GM19099 (cell line): ENCODE measurements around the gene E2F8.

Experiments
- POLR2A ChIP-seq: IDR thresholded peaks from 3 replicates; pipeline ENCODE4 v1.6.1; 2011; ENCODE audit warnings: low read depth; ENCODE audit not compliant: insufficient read length; ENCODE audit errors: extremely low read depth

The E2F8 gene

DNA sequence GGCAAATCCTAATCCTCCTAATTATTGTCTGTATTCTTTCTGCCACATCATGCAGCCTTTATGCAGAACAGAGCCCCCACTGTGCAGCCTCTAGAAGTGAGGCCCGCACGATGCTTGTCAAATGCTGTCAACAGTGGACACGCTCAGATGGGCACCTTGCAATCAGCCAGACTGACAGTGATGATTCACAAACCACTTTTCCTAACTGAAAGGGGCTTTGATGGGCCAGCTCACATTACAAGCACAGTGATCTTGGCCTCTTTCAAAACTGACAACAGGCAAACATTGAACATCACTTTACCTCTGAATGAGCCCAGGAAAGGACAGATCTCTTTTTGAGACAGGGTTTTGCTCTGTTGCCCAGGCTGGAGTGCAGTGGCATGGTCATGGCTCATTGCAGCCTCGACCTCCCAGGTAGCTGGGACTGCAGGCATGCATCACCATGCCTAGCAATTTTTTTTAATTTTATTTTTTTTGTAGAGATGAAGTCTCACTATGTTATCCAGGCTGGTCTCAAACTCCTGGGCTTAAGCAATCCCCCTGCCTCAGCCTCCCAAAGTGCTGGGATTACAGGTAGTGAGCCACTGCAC, 18.0 kb upstream of the E2F8 start:
- no peak for TF ChIP-seq POLR2A

DNA sequence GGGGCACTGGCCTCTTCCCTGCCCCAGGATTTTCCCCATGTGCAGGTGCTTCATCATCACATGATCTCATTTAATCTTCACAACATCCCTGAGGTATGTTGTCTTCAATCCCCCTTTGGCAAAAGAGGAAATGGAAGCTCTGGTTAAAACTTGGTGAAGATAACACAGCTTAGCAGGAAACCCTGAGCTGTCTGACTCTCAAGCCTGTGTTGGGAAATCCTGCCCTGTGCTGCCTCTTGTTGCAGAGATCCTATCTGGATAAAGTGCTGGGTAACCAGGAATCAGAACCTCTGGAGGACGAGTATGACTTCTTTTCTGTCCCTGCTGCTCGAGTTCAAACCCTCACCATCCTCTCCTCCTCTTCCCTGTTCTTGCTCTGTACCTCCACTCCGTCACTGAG, 13.1 kb upstream of the E2F8 start:
- TF ChIP-seq POLR2A: no peak

DNA sequence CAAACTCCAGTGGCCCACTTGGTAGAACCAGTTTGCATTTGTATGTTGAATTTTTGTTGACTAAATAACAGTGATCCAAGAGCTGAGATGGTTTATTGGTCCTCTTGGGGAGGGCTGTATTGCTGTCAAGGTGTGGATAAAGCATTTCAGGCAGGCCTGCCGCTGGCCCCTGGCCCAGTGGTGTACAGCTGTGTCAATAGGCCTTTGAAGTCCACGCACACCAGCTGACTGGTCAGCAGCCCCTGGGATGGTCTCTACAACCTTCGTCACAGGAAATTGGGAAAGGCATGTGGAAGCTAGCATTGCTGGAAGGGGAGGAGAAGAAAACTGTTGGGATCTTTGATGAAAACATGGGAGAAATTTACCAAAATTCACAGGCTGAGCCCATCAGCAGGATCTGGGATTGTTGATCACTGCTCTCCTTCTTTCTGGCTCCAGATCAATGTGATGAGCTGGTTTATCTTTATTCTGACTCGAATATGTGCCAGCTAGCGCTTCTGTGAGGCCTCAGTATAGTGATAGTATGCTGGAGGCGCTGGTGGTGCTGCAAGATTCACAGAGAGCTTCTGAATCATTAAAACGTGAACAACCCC, 12.5 kb upstream of the E2F8 start:
- TF ChIP-seq POLR2A: no peak

DNA sequence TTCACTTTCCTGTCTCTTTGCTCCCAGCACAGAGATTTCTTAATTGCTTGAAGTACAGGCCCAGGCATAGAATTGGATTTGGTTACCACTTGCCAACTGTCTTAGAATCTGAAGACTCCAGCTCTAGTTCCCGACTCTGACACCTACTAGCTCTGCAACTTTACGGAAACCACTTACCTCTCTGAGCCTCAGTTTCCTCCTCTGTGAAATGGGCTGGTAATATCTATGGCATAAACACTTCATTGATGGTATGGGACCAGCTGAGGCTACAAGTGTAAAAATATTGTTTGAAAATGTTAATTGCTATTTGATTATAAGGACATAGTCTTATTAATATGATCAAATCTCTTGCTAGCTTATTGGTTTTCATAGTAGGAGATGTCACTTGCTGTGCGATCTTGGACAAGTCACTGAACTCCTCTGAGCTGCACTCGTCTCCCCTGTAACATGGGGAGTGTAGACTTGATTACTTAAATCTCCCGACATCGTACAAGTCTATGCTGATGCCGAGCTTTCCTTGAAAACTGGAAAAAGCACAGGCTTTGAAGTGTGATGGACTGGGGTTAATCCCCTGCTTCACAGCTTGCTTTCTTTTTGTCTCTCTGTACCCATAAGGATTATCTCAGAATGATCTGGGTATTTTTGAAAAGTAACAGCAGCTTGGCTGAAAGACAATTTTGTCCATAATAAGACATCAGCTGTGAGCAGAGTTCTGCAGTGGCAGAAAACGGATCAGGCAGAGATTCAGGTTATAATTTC, 11.8 kb upstream of the E2F8 start:
- no peak for TF ChIP-seq POLR2A

DNA sequence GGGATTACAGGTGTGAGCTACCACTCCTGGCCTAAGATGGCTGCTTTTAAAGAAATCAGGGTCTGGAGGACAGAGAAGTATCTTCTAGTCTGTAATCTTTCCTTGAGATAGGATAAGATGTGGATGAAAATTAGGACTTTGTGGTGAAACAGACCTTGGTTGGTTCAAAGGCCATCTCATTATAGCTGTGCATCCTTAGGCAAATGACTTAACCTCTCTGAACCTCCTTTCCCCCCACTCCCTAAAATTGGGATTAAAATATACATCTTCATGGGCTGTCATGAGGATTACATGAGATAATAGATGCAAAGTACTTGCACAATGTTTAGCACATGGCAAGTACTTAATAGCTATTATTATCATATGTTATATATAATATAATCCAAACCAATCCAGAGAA, 10.8 kb upstream of the E2F8 start:
- TF ChIP-seq POLR2A: no peak

DNA sequence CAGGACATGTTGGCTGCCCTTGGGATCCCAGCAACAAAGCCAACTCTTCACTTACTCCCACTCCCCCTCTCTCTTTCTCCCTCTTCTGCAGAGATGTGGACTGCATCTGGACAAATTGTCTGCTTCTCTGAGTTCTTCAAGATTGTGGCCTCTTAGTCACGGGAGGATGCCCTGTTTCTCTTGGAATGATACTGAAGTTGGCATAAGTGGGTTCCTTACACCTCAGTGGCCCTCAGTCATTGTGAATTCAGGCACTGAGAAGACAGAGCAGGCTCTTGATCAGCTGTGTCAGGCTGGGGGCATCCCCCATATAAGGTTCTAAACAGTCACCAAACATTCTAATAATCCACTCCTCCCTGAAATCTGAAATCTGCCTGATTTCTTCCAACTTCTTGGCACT, 6.1 kb upstream of the E2F8 start:
- TF ChIP-seq POLR2A: no peak

DNA sequence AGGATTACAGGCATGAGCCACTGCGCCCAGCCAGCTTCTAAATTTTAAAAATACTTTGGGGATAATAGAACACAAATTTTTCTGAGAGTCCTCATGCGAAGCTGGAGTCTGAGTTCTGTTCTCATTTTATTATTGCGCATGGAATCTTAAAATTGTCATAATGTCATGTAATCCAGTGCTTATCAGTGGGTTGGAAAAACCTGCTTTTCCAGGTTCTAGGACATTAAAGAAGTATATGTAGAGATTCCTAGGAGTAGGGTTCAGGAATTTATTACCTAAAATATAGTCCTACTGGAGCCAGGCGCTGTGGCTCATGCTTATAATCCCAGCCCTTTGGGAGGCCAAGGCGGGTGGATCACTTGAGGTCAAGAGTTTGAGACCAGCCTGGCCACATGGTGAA, 4.6 kb upstream of the E2F8 start:
- TF ChIP-seq POLR2A: no peak

DNA sequence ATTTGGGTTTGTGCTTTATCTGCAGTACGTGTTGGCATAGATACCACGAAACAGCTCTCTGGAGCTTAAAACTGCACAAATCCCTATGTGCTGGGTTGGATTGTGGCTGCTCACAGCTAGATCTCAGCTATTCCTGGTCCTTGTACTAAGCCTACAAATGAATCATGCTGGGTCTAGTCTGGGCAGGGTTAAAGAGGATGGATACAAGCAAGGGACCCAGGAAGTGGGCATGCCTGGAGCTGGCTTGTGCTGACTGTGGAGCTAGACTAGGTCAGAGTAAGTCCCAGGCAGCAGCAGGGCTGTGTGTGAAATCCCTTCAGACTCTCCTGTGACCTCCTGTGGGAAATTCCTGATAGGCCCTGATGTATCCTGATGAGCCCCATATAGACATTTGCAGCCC, 3.9 kb upstream of the E2F8 start:
- no peak for TF ChIP-seq POLR2A

DNA sequence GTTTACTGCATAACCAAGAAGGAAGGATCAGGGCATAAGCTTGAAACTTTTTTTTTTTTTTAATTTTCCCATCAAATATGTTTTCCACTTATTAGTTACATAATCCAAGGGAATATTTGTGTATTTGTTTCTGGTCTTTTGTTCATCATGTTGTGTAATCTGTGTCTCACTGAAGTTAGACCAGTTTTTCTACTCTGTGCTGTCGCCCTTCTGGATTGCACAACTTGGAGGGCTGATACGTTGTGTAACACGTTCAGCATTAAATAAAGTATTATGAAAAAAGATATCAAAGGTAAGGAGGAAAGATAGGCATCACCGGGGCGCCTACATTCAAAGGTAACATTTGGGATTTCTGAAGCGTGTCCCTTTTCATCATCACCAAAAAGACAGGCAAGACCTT, 3.3 kb upstream of the E2F8 start:
- TF ChIP-seq POLR2A: no peak

DNA sequence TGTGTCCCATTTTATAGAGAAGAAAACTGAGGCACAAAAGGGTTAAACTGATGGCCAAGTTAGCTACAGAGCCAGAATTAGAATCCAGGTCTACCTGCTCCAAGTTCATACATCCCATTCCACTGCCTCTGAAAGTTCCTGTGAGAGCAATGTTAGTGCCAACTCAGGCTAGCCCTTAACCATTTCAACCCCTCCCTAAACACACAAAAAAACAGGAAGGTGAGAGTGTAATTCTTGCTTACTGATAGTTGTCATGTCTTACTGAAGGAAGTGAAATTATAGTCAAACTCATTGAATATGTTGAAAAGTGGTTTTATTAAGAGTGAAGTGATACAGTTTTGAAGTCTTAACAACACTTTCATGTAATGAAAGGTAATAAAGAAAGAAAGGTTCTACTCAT, 2.9 kb upstream of the E2F8 start:
- TF ChIP-seq POLR2A: no peak

DNA sequence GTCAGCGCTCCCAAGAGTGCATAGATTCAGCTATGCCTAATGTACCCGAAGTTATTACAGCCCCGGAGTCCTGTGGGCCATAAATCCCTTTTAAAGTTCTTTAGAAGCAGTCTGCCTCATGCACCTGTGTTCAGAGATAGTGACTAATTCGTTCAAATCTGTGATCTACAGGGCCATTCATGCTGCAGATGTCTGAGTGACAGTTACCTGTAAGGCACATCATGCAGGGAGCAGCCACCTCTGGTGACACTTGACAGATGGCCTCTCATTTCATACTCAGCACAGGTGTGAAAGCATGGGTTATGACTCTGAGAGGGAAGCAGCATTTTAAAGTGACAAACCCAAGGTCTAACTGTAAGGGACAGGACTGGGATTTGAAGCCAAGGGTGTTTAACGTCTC, 2.4 kb upstream of the E2F8 start:
- no peak for TF ChIP-seq POLR2A

DNA sequence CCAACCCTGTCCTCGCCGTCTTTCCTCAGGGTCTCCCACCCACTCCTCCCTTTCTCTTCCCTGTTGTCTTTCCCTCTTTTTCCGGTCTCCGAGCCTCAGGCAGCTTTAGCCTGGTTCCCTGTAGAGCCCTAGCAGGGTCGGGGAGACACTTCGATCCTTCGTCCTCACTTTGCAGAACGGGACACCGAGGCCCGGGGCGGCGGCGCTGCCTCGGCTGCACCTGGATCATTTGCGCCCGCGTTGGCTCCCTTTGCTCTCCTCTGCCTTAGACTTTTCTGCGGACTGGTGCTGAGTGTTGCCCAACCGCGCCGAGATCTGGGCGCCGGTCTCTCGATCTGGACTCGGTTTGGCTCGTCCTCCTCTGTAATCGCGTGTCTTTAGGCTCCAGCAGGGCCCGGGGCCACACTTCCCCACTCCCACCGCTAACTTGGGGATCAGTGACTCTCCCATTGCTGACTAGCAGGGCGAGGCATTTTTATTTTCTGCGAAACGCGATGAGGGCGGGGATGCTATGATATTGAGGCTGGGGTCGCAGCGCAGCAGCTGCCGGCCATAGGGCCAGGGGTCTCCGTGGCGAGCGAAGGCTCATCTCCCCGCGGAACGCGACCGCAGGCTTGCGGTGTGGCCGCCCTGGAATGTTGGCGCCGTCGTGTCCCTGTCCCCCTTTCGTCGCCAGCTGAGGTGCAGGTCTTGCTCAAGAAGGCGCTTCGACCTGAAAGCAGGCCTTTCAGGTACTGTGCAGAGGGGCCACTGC, 1.6 kb upstream of the E2F8 start:
- no peak for TF ChIP-seq POLR2A

DNA sequence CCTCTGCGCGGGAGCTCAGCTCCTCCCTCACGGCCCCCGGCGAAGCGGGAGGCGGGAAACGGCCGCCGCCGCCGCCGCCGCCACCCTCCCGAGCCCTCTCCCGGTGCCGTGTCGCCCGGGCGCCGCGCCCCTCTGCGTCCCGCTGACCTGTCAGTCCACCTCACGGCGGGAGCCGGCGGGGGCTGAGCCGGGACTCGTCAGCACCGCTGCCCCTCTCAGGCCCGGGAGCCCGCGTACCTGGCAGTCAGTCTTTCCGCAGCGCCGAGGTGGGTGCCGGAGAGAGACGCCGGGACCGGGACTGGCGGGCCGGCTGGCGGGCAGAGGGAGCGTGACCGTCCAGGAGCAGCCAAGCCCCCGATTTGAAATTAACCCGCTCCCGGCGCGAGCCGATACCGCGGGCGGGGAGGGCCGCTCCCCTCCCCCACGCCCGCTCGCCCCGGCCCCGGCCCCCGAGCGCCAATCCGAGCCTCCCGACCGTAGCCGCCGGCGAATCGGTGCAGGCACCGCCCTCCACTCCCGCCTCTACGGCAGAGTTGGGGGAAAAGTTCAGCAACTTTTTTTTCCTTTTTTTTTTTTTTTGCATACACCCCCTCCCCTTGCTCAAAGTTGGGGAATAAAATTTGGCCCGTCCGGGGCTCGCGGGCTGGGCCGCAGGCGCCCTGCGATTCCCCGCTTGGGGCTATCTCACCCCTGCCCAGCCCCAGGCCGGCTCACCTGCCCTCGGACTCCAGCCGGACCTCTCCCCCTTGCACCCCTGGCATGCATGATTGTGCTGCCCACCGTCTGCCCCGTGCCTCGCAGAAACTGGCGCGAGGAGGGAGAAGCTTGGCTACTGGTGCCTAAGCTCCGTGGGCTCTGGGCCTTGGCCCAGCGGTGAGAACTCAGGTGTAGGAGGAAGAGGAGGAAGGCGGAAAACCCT, 774 bp upstream of the E2F8 start:
- TF ChIP-seq POLR2A: peak; percentile 54

DNA sequence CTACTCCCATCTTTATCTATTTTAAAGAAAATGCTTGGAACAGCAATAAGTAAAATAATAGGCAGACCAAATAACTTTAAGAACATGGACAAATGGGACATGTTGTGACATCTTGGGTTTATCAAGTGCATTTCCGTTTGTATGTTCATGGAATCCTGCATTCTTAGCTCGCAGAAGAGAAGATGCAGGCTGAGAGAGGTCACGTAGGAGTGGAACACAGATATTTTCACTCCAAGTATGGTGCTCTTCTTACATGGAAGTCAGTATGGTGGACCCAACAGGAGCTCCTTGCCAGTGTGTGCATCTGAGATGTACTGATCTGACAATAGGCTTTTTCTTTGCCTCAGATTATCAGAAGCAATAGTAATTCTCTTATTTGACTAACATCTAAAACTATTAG, 1.7 kb downstream of the E2F8 start:
- no peak for TF ChIP-seq POLR2A

DNA sequence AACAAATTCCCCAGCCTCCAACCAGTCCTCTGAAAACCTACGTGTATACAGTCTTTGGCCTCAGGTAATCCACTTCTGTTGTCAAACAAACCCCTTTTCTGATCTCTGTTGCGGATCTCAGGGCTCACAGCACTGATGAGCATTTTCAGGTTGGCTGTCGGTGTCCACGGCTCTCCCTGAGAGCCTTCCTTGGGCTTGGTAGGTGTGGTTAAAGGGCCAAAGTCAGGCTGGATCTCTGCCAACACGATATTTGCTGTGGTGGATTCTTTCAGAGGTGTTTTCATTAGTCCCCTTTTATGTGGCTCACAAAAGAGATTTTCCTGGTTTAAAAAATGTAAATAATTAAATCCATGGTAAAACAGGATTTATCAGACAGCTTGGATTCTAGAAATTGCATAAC, 2.9 kb downstream of the E2F8 start:
- TF ChIP-seq POLR2A: no peak
